ENCODE data around the gene KLHL4.

The KLHL4 gene

DNA sequence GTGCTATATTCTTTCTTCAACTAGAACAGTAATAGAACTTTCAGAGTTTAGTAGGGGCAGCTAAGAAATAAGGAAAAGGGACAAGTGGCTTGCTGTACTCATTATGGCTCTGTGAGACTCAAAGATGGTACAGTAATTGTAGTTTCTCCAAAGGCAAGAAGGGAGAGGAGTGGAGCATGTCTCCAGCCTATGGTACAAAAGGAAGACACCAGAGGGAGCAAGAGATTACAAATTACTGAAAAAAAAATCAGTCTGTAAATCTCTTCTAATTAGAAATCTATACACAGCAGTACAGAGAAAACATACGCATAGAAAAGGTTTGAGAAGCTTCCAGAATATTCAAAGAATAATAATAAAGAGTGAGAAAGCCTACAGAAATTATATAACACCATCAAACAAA is 61.4 kb downstream of the KLHL4 start:
- in situ Hi-C loops (cut with HindIII; ENCODE audit: low sequenced_read_pairs) = no loop called here
- TF ChIP-seq, protein P1, sequence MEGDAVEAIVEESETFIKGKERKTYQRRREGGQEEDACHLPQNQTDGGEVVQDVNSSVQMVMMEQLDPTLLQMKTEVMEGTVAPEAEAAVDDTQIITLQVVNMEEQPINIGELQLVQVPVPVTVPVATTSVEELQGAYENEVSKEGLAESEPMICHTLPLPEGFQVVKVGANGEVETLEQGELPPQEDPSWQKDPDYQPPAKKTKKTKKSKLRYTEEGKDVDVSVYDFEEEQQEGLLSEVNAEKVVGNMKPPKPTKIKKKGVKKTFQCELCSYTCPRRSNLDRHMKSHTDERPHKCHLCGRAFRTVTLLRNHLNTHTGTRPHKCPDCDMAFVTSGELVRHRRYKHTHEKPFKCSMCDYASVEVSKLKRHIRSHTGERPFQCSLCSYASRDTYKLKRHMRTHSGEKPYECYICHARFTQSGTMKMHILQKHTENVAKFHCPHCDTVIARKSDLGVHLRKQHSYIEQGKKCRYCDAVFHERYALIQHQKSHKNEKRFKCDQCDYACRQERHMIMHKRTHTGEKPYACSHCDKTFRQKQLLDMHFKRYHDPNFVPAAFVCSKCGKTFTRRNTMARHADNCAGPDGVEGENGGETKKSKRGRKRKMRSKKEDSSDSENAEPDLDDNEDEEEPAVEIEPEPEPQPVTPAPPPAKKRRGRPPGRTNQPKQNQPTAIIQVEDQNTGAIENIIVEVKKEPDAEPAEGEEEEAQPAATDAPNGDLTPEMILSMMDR (IDR thresholded peaks at IDR 0.05; ENCODE audit: low read depth, low read length) = peak; percentile 26
- H3K4me3 ChIP-seq (ENCODE audit: low read depth, low read length) = no peak overlapping the region
- DNase-seq (ENCODE audit: low read depth, low spot score) = no peak

DNA sequence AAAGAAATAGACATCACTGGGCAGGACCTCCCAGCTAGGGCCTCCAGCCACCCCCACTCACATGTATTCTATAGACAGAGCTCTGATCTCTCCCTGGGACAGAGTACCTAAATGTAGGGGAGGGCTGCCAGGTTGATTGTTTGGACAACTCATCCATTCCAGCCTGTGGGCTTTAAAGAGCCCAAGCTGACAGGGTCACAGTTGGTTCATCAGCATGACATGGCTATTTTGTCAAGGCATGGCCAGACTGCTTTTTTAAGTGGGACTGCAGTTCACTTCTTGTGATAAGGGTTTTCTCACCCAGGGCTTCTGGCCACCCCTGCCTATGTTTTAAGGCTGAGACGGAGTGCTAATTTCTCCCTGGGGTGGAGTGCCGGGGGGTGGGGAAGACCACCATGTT is 63.3 kb downstream of the KLHL4 start:
- no peak for DNase-seq (ENCODE audit: low read depth, low spot score)
- in situ Hi-C loops (cut with HindIII; ENCODE audit: low sequenced_read_pairs) = no loop called here
- TF ChIP-seq, protein P1 (IDR thresholded peaks at IDR 0.05; ENCODE audit: low read depth, low read length) = no peak
- no peak overlapping the region for H3K4me3 ChIP-seq (ENCODE audit: low read depth, low read length)

DNA sequence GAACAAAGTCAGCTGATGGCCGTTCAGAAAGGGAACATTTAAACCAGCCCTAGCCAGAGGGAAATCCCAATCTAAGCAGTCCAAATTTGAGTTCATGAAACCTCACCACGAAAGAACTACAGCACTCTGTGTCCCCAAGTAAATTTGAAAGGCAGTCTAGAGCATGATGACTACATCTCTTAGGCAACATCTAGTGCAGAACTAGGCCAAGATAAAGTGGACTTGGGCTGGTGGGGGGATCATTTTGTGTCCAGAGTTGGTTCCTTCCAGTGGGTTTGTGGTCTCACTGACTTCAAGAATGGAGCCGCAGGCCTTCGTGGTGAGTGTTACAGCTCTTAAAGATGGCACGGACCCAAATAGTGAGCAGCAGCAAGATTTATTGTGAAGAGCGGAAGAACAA is 64.9 kb downstream of the KLHL4 start:
- no peak overlapping the region for H3K4me3 ChIP-seq (ENCODE audit: low read depth, low read length)
- DNase-seq (ENCODE audit: low read depth, low spot score) = no peak
- TF ChIP-seq, protein P1 (IDR thresholded peaks at IDR 0.05; ENCODE audit: low read depth, low read length) = no peak
- in situ Hi-C loops (cut with HindIII; ENCODE audit: low sequenced_read_pairs) = no loop called here

DNA sequence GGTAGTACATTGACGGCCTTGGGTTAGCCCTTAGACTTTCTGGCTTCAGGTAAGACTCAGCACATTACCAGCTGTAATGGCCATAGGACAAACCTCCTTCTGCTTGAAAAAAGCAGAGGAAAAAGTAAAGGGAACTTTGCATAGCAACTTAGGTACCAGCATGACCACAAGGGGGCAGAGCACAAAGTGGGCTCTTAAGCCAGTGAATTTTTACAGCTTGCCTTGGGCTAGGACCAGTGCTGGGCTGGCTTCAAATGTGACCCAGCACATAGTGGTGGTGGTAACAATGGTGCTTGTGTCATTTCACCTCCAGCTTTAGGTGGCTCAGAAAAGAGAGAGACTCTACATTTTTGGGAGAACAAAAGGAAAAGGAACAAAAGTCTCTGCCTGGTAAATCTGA is 66.1 kb downstream of the KLHL4 start:
- no peak for DNase-seq (ENCODE audit: low read depth, low spot score)
- no peak overlapping the region for H3K4me3 ChIP-seq (ENCODE audit: low read depth, low read length)
- TF ChIP-seq, protein P1 (IDR thresholded peaks at IDR 0.05; ENCODE audit: low read depth, low read length) = peak; percentile 51
- in situ Hi-C loops (cut with HindIII; ENCODE audit: low sequenced_read_pairs) = no loop called here

DNA sequence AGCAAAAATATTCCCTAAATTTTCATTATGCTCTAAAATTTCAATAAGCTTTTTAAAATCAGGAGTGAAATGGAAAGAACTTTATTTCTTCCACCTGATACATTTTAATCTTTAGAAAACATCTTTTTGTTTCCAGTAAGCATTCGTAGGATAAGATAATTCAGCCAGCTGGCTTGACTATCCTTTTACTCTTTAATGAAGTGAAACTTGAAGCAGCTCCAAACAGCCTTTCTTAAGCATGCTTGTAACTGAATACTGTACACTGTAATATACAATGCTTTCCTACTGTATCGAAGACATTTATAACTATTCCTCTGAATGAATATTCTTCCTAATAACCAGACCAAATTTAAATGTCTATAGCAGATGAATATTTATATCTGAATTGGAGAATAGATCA is 98.8 kb downstream of the KLHL4 start:
- no peak for DNase-seq (ENCODE audit: low read depth, low spot score)
- no peak overlapping the region for H3K4me3 ChIP-seq (ENCODE audit: low read depth, low read length)
- in situ Hi-C loops (cut with HindIII; ENCODE audit: low sequenced_read_pairs) = no loop called here
- TF ChIP-seq, protein P1 (IDR thresholded peaks at IDR 0.05; ENCODE audit: low read depth, low read length) = no peak

DNA sequence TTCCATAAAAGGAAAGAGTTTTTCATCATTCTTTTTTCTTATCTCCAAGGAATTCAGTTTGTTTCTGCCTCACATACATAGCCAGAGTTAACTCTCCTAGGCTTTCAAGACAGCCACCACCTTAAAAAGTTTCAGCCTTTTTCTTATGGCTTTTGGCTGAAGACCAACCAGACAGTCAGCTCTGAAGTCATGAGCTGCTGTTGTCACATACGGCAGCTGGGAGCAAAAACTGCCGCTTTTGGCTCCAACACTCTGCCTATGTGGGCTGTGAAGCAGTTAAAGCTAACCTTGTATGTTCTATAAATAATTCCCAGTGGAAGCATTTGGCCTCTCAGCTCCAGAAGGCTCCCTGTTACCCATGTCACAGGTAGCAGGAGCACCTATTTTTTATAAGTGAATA is 104.1 kb downstream of the KLHL4 start:
- in situ Hi-C loops (cut with HindIII; ENCODE audit: low sequenced_read_pairs) = no loop called here
- peak; percentile 60 for DNase-seq (ENCODE audit: low read depth, low spot score)
- TF ChIP-seq, protein P1 (IDR thresholded peaks at IDR 0.05; ENCODE audit: low read depth, low read length) = no peak
- H3K4me3 ChIP-seq (ENCODE audit: low read depth, low read length) = no peak overlapping the region

DNA sequence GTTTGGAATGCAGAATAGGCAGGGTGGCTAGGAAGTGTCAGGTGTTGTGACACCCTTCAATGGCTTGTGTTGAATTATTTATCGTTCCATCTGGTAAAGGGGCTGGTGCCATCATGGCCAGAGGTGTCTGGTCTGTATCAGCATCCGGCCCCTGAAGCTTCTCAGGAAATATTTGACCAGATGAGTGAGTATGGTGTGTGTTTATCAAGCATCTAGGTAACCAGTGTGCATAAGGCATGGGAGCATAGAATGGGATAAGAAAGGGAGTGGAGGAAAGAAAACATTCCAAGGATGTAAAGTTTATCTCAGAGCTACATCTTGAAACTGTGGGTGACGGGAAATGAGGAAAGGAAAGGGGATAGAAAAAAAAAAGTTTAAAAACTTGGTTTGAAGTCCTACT is 109.4 kb downstream of the KLHL4 start:
- H3K4me3 ChIP-seq (ENCODE audit: low read depth, low read length) = no peak overlapping the region
- TF ChIP-seq, protein P1 (IDR thresholded peaks at IDR 0.05; ENCODE audit: low read depth, low read length) = no peak
- no peak for DNase-seq (ENCODE audit: low read depth, low spot score)
- in situ Hi-C loops (cut with HindIII; ENCODE audit: low sequenced_read_pairs) = no loop called here

Measured in astrocyte of the spinal cord (primary cell).